Measurements from ENCODE around the gene OTOG.

The OTOG gene

GRCh38 chr11:17651061-17651460 is 104.0 kb downstream of the OTOG start:
- no peak for DNase-seq (ENCODE audit: low read depth)

GRCh38 chr11:17651681-17652080 is 104.6 kb downstream of the OTOG start:
- no peak for DNase-seq (ENCODE audit: low read depth)

- DNase-seq (ENCODE audit: low read depth) = no peak
Measured at GRCh38 chr11:17652556-17652955, 105.5 kb downstream of the OTOG start.

- DNase-seq (ENCODE audit: low read depth) = no peak
Measured at GRCh38 chr11:17653611-17654010, 106.6 kb downstream of the OTOG start.

- no peak for DNase-seq (ENCODE audit: low read depth)
Measured at GRCh38 chr11:17655682-17656081, 108.6 kb downstream of the OTOG start.

GRCh38 chr11:17658211-17658610 is 111.2 kb downstream of the OTOG start:
- no peak for DNase-seq (ENCODE audit: low read depth)

GRCh38 chr11:17668166-17668565 is 121.1 kb downstream of the OTOG start:
- no peak for DNase-seq (ENCODE audit: low read depth)

- no peak for DNase-seq (ENCODE audit: low read depth)
Measured at GRCh38 chr11:17672469-17672868, 125.4 kb downstream of the OTOG start.

- no peak for DNase-seq (ENCODE audit: low read depth)
Measured at GRCh38 chr11:17673951-17674350, 126.9 kb downstream of the OTOG start.

- no peak for DNase-seq (ENCODE audit: low read depth)
Measured at GRCh38 chr11:17682848-17683247, 135.8 kb downstream of the OTOG start.

- DNase-seq (ENCODE audit: low read depth) = no peak
Measured at GRCh38 chr11:17683377-17684161, 136.5 kb downstream of the OTOG start.

GRCh38 chr11:17684550-17684949 is 137.5 kb downstream of the OTOG start:
- no peak for DNase-seq (ENCODE audit: low read depth)

- DNase-seq (ENCODE audit: low read depth) = no peak
Measured at GRCh38 chr11:17686231-17686980, 139.3 kb downstream of the OTOG start.

GRCh38 chr11:17687946-17688670 is 141.0 kb downstream of the OTOG start:
- DNase-seq (ENCODE audit: low read depth) = no peak

- no peak for DNase-seq (ENCODE audit: low read depth)
Measured at GRCh38 chr11:17691550-17691949, 144.5 kb downstream of the OTOG start.

- no peak for DNase-seq (ENCODE audit: low read depth)
Measured at GRCh38 chr11:17691976-17692375, 144.9 kb downstream of the OTOG start.

GRCh38 chr11:17692931-17693330 is 145.9 kb downstream of the OTOG start:
- no peak for DNase-seq (ENCODE audit: low read depth)

GRCh38 chr11:17693531-17693930 is 146.5 kb downstream of the OTOG start:
- no peak for DNase-seq (ENCODE audit: low read depth)

GRCh38 chr11:17694494-17695110 is 147.5 kb downstream of the OTOG start:
- no peak for DNase-seq (ENCODE audit: low read depth)

GRCh38 chr11:17695454-17696441 is 148.7 kb downstream of the OTOG start:
- DNase-seq (ENCODE audit: low read depth) = no peak

GRCh38 chr11:17696741-17697140 is 149.7 kb downstream of the OTOG start:
- DNase-seq (ENCODE audit: low read depth) = no peak
